ENCODE measurements around the gene CDC42SE2. TPM values are rescaled to one million over a fixed set of nuclear protein-coding genes. Genes with fewer than 3 reads are reported as not detected.

Gene CDC42SE2
- total and polyA plus RNA-seq, 10 donors, result 49.6 to 128 (median 102) TPM

DNA sequence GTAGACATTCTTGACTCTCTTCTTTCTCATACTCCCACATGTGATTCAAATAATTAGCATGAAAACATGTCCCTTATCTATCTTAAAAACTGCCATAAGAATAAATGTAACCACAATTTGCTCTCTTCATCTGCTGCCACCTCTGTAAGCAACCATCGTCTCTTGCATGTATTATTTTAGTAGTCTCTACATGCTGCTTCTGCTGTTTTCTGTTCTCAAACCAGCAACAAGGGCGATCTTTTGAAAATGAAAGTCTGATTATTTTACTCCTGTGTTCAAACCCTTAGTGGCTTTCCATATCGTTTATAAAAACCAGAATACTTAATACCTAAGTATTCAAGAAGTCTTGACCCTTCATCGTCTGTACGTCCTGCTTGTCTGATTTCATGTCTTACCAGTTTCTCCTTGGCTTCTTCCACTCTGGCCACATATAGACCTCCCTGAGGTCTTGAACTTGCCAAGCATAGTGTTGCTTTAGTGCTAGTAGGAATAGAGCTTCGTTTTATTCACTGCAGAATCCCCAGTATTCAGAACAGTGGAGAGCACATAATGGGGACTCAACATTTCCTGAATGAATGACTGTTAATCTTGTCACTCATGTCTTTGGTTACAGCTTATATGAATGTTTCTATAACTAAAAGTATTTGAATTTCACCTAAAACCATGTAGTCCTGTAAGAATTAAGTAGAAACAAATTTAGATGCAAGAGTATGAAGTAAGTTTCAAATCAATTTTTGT is 10.6 kb downstream of the CDC42SE2 start:
- peaks cover 43 to 98% (median 92%) of the 10 kb centered on the region in 6 donors for H3K4me1 ChIP-seq
- 52 to 59% (median 57%) methylated on average over 6 of the region's 6 CpGs for WGBS, 5 donors
- H3K27me3 ChIP-seq (replicated peaks in 1 of 7), result no peaks in the 10 kb centered on the region
- H3K9me3 ChIP-seq, result no peaks in the 10 kb centered on the region
- peak overlapping the region in 1 of 8 donors; percentile 21 for H3K4me3 ChIP-seq
- no peak for DNase-seq
- H3K27ac ChIP-seq, result peak overlapping the region in 7 of 8 donors; percentile 55 to 100 (median 98)
- no peaks in the 10 kb centered on the region for H3K36me3 ChIP-seq
- no peak for TF ChIP-seq POLR2A (IDR thresholded peaks at IDR 0.05)
- TF ChIP-seq, protein P1, sequence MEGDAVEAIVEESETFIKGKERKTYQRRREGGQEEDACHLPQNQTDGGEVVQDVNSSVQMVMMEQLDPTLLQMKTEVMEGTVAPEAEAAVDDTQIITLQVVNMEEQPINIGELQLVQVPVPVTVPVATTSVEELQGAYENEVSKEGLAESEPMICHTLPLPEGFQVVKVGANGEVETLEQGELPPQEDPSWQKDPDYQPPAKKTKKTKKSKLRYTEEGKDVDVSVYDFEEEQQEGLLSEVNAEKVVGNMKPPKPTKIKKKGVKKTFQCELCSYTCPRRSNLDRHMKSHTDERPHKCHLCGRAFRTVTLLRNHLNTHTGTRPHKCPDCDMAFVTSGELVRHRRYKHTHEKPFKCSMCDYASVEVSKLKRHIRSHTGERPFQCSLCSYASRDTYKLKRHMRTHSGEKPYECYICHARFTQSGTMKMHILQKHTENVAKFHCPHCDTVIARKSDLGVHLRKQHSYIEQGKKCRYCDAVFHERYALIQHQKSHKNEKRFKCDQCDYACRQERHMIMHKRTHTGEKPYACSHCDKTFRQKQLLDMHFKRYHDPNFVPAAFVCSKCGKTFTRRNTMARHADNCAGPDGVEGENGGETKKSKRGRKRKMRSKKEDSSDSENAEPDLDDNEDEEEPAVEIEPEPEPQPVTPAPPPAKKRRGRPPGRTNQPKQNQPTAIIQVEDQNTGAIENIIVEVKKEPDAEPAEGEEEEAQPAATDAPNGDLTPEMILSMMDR (IDR thresholded peaks at IDR 0.05 in 8 of 11, conservative IDR thresholded peaks at IDR 0.05 in 3 of 11), result no peak
- no peak for TF ChIP-seq POLR2AphosphoS5 (IDR thresholded peaks at IDR 0.05)
- intact Hi-C loops (cut with DNase I; ENCODE audit: low total_unique reads), result loop anchor here (10.0 kb wide), 1 partner anchor 110 kb away; no protein-coding TSS in a partner anchor

DNA sequence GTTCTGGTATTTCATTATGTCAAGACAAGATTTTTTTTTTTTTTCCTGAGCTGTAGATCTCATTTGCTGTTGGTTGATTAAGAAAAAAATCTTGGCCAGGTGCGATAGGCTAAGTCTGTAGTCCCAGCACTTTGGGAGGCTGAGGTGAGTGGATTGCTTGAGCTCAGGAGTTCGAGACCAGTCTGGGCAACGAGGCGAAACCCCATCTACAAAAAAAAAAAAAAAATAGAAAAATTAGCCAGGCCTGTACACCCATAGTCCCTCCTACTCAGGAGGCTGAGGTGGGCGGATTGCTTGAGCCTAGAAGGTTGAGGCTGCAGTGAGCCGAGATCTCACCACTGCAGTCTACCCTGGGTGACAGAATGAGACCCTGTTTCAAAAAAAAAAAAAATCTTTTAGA is 12.2 kb downstream of the CDC42SE2 start:
- Histone ChIP-seq H3K4me1 (peaks cover 54 to 98% (median 93%) of the 10 kb centered on the region in 6 donors), H3K27ac (peak overlapping the region in 6 of 8 donors; percentile 12 to 100 (median 98)), H3K9me3 (no peaks in the 10 kb centered on the region), H3K36me3 (no peaks in the 10 kb centered on the region), H3K4me3 (no peak overlapping the region), H3K27me3 (replicated peaks in 1 of 7) (no peaks in the 10 kb centered on the region)
- intact Hi-C loops (cut with DNase I; ENCODE audit: low total_unique reads), result loop anchor here (10.0 kb wide), 1 partner anchor 109 kb away; no protein-coding TSS in a partner anchor
- no peak for TF ChIP-seq POLR2A (IDR thresholded peaks at IDR 0.05)
- TF ChIP-seq POLR2AphosphoS5 (IDR thresholded peaks at IDR 0.05), result no peak
- TF ChIP-seq, protein P1 (IDR thresholded peaks at IDR 0.05 in 8 of 11, conservative IDR thresholded peaks at IDR 0.05 in 3 of 11), result no peak
- DNase-seq, result no peak
- WGBS, 5 donors, result 58 to 85% (median 63%) methylated on average over 6 of the region's 6 CpGs

DNA sequence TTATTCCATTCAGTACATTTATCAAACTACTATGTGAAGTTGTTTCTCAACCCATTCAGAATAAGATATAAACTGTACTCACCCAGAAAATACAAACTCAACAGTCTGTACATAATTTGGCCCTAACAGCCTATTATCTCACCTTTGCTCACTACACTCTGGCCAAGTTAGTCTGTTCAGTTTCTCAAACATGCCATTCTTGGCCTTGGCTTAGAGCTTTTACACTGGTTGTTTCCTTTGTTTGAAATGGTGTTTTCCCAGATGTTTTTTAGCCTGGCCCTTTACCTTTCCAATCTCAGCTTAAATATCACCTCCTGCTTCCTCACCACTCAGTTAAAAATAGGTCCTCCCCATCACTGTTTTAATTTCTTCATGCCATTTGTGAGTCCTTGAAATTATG is 13.6 kb downstream of the CDC42SE2 start:
- no peak for TF ChIP-seq POLR2A (IDR thresholded peaks at IDR 0.05)
- TF ChIP-seq, protein P1 (IDR thresholded peaks at IDR 0.05 in 8 of 11, conservative IDR thresholded peaks at IDR 0.05 in 3 of 11), result no peak
- TF ChIP-seq POLR2AphosphoS5 (IDR thresholded peaks at IDR 0.05), result no peak
- intact Hi-C loops (cut with DNase I; ENCODE audit: low total_unique reads), result loop anchor here (10.0 kb wide), 1 partner anchor 107 kb away; no protein-coding TSS in a partner anchor
- no peaks in the 10 kb centered on the region for H3K9me3 ChIP-seq
- no peaks in the 10 kb centered on the region for H3K36me3 ChIP-seq
- H3K4me3 ChIP-seq, result no peak overlapping the region
- no peaks in the 10 kb centered on the region for H3K27me3 ChIP-seq (replicated peaks in 1 of 7)
- H3K4me1 ChIP-seq, result peaks cover 51 to 98% (median 92%) of the 10 kb centered on the region in 6 donors
- H3K27ac ChIP-seq, result peak overlapping the region in 6 of 8 donors; percentile 1 to 99 (median 48)
- no peak for DNase-seq

Measured in spleen (tissue), 11 donors.